Stimulated activated CD4-positive, alpha-beta T cell treated with anti-CD3 and anti-CD28 coated beads, Interleukin-15, amount 100 ng/mL, for 1 hour (primary cell): ENCODE data around the gene PRRX1.

Experiments used
- DNase-seq, 2 donors: peaks; one replicate each; pipeline ENCODE4 v3.0.0-alpha.2; 2020; ENCODE audit warnings: low read depth in 1 of 2, low spot score in 1 of 2

Gene PRRX1

GRCh38 chr1:170664093-170664827 is at the start of gene PRRX1:
PRRX1 (plus strand) TSS chr1:170664131; CDS start chr1:170664219, 88 bp downstream.
- DNase-seq = no peak

- DNase-seq = no peak
These were observed 46.2 kb upstream of the PRRX1 start for GRCh38 chr1:170617591-170618330.

DNA sequence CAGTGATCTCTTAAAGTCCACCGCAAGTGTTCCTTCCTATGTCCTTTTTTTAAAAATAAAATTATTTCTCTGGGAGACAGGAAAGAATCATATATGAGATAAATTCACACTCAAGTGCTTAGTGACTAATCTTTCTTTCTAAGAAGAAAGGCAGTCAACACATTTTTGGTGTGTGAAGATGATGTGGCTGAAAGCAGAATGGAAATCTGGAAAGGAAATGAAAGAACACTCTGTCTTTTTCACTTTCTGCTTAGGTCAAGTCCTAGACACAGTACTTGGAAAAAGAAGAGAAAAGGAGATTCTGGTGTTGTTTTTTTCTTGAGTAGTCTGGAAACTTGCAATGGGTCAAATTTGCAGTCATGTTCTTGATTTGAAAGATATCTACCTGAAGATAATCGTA is 45.5 kb upstream of the PRRX1 start:
- no peak for DNase-seq

GRCh38 chr1:170619241-170620028 is 44.5 kb upstream of the PRRX1 start:
- no peak for DNase-seq

GRCh38 chr1:170620164-170620563 is 43.8 kb upstream of the PRRX1 start:
- DNase-seq = no peak

DNA sequence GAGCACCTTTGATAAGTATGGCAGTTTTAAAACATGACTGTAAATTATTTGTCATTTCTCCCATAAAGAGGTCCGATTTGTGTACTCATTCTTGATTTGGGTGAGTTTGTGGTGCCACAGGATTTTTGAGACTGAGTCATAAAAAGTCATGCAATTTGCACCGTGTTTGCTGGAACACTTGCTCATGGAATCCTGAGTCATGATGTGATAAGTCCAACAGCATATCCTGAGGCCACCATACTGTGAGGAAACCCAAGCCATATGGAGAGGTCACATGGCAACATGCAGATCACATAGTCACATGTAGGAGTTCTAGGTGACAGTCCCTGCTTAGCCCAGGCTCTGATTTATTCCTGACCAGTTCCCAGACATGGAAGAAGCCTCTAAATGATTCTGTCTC is 40.8 kb upstream of the PRRX1 start:
- DNase-seq = no peak

DNA sequence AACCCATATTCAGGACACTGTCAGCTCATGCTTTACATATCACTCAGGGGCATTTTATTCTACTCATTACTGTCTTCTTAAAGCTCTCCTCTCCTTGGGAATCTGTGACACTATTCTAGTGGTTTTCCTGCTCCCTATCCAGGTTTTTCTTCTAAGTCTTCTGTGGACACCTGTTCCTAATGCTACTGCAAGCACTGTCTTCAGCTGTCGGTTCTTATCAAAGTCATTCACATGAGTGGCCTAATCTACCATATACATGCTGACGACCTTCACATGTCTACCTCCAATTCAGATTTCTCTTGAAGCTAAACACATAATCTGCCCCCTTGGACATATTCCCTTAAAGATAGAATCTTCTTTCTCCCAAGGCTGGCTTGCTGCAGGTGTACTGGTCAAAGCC is 39.8 kb upstream of the PRRX1 start:
- no peak for DNase-seq

- no peak for DNase-seq
These were observed 33.0 kb upstream of the PRRX1 start for GRCh38 chr1:170630977-170631376.

DNA sequence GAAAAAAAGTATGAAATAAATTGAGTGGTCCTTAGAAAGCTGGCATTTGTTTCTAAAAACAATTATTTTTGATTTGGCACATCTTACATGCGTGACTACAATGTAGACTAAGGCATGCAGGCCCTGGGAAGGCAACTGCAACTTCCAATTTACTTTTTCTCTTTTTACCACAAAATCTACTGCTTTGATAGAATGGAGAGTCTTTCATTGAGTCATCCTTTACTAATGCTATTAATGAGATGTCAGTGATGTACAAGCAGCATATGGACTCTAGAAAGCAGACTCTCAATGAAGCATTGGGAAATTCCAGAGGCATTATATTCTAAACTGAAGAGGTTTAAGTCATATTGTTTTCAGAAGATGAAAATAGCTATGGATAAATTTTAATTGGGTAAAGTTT is 29.6 kb upstream of the PRRX1 start:
- no peak for DNase-seq

DNA sequence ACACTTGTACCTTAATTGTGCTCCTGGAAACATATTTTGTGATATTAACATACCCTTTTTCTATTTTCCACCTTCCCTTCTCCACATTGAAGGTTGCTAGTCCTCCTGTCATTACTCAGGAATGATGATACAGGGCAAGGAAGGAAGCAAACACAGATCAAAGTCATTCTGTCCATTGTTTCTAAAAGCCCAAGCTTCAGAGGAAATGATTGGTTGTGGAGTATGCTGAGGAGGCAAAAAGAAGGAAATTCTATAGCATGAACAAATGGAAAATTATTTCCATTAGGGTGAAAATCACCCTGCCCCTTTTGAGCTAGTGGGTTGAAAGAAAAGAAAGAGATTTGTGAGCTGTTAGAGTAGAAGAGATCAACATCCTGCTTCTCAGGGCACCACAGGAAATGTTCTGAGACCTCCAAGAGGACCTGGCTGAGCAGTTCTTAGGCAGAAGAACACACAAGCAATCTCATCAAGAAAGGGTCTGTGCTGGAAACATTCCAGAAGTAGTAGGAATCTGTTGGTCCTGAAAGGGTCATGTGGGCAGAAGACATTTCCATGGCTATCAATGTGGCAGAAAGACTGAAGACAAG is 29.0 kb upstream of the PRRX1 start:
- DNase-seq = no peak

DNA sequence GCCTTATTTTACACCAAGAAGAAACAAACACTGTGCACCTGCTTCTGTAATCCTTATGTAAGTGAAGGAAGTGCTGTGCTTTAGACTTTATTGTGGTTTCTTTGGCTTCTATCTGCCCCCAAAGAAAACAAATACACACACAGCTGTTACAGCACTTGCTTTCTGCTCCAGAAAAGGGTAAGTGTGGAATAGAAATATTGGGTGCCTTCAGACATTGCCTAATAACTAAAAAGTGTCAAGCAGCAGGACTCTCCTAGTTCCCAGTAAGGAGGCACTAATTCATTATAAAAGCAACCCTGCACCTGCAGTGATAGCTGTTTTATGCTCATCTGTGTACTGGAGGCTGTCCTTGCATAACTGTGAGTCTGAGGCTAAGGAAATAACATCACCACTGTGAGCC is 23.4 kb upstream of the PRRX1 start:
- DNase-seq = no peak

- no peak for DNase-seq
These were observed 6.6 kb upstream of the PRRX1 start for GRCh38 chr1:170657275-170657853.

- DNase-seq = no peak
These were observed 4.4 kb upstream of the PRRX1 start for GRCh38 chr1:170659399-170660035.

DNA sequence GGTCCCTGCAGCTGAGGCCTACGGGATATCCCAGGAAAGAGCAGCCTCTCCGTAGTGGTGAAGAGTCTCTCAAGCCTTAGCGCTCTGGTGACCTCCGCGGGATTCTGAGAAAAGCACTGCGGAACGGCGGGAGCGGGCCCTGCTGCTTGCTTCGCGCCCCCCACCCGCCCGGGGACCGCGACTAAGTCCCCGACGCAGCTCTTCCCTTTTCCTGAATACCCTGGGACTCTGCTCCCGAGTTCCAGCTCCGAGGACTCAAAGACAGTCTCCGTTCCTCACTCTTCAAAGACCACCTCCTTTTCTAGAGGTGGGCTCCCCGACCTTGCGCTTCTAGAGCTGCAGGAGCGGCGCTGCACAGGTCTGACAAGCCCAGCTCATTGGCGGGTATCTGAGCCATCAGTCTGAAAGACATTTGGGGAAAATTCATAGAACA is 3.6 kb upstream of the PRRX1 start:
- DNase-seq = no peak

GRCh38 chr1:170660871-170661645 is 2.9 kb upstream of the PRRX1 start:
- no peak for DNase-seq

GRCh38 chr1:170661646-170662411 is 2.1 kb upstream of the PRRX1 start:
- no peak for DNase-seq

GRCh38 chr1:170662561-170663403 is 1.1 kb upstream of the PRRX1 start:
- DNase-seq = no peak

GRCh38 chr1:170663404-170664092 is 383 bp upstream of the PRRX1 start:
- no peak for DNase-seq
